SKM-1 (cell line): Measurements from ENCODE around the gene CNTN4.
"Not testable (repeated sequence)": the region's sequence is repeated elsewhere in the genome, so short reads cannot be mapped to it uniquely, and the experiment has no call there.

Experiments
- DNase-seq: peaks from one replicate; lab custom pipeline; 2025; ENCODE audit not compliant: unreplicated experiment; lab: John Stamatoyannopoulos, UW

The CNTN4 gene

DNA sequence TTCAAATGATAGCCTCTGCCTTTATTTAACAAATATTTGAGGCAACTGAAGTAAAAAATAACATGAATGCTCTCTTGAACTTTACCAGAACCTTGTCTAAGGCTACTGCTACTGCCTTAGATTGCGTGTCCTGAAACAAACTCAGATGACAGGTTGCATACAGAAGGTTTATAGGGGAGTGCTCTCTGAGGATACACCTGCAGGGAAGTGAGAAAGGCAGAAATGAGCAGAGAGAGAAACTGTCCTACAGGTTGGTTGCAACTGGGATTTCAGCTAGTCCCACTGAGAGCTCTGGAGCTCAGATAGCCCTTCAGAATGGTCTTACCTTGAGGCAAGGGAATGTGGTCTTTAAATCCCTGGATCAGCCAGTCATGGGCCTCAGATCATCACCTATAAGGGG, 846.0 kb downstream of the CNTN4 start:
- DNase-seq = no peak

DNA sequence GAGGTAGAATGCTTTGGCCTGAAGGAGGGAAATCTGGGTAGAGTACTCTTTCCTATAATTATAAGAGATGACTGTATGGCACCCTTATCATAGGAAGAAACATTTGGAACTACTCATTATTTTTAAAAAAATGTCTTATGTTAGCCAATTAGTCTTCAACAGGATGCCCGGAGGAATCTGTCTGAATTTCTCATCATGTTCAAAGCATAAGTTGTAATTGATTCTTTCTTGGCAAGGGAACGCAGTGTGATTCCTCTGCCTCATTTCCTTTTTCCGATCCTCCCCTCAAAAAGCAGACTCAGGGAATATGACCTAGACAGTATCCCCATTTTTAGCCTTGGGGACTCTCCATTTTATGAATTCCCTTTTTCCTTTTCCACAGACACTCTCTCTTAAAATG, 846.5 kb downstream of the CNTN4 start:
- no peak for DNase-seq

- DNase-seq = no peak
These were observed 848.9 kb downstream of the CNTN4 start for GRCh38 chr3:2947536-2947935.

DNA sequence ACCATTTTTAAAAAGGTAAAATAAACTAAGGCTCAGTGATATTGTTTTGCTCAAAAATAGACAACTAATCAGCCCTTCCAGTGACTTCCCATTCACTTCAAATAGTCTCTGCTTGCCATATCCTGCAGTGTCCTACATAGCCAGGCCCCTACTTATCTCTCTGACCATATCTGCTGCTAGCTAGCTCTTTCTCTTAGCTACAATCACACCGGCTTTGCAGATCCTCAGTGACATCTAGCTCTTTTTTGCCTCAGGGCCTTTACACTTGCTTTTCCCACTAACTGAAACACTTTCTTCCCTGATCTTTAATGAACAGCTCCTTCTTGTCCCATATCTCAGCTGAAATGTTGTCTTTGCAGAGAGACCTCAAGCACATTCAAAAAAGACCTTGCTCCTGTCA, 850.2 kb downstream of the CNTN4 start:
- DNase-seq = no peak

DNA sequence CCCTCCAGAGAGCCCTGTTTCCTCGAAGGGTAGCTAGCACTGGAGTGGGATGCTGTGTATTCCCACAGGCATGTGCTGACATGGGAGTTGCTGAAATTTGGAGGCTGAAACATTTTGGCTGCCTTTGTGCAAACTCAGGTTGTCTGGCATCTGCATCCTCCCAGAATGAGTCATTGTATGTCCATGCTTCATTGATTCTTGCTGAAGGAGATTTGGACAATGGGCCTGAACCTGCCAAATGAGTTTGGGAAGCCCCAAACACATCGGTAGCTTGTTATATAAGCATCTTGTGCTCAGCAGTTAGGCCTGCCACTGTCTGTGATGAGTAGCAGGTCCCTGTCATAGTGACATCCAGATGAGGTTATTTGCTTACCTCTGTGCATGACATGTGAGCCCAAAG, 851.5 kb downstream of the CNTN4 start:
- DNase-seq = no peak

DNA sequence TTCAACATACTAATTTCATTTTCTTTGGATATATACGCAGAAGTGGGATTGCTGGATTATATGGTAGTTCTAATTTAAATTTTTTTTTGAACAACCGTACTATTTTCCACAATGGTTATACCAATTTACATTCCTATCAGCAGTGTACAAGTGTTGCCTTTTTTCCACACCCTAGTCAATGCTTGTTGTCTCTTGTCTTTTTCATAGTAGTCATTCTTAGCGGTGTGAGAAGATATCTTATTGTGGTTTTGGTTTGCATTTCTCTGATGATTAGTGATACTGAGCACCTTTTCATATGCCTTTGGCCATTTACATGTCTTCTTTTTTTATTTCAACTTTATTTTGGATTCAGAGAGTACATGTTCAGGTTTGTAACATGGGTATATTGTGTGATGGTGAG, 858.4 kb downstream of the CNTN4 start:
- no peak for DNase-seq

- peak; percentile 13 for DNase-seq
These were observed 859.9 kb downstream of the CNTN4 start for GRCh38 chr3:2958551-2958950.

- DNase-seq = no peak
These were observed 862.9 kb downstream of the CNTN4 start for GRCh38 chr3:2961576-2961975.

DNA sequence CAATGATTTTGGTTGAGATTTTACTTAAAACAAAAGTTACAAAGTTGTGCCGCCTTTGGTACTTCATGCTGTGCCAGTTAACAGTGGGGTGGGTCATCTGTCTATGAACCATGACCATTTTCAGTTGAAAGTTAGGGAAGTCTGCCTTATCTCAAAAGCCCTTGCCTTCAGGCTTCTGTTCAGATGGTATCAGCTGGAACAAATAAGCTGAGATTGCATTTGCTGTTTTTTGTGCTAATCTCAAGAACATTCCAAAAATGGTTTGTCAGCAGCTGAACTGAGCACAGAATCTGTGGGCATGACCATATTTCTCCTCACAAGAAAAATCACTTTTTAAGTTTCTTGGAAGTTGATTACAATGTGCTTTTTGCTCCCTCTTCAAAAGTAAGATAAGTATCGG, 869.2 kb downstream of the CNTN4 start:
- DNase-seq = no peak

DNA sequence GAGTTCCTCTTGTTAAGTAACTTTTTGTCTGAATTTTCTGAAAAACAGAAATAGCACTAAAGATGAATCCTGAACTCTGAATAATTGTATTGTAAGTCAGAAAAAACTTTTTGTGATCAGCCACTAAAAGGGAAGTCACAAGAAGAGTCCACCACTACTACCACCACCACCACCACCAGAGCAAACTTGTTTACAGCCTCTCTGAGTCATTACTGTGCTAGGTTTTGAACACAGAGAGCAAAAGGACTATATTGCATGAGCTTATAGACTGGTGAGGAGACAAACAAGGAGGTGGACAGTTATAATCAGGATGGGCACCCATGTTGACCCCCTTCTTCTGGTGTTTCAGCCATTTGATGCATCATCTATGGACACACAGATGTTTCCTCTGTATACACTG, 869.8 kb downstream of the CNTN4 start:
- no peak for DNase-seq

DNA sequence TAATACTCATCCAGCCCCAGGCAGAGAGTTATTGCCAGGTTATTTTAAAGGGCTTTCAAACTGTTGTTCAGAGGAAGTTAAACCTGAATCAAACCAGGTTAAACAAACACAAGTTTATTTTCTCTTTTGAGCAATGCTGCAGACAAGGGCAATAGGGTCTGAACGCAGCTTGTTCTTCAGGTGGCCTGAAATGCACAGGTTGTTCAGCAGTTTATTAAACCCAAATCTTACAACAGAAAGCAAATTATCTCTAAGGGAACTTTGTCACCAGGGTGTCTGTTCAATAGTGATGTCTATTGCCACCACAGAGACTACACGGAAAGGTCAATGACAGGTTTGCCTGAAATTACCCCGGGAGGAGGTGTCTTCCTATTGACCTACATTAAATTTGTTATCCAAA, 877.5 kb downstream of the CNTN4 start:
- DNase-seq = no peak

- DNase-seq = no peak
These were observed 878.1 kb downstream of the CNTN4 start for GRCh38 chr3:2976796-2977195.

DNA sequence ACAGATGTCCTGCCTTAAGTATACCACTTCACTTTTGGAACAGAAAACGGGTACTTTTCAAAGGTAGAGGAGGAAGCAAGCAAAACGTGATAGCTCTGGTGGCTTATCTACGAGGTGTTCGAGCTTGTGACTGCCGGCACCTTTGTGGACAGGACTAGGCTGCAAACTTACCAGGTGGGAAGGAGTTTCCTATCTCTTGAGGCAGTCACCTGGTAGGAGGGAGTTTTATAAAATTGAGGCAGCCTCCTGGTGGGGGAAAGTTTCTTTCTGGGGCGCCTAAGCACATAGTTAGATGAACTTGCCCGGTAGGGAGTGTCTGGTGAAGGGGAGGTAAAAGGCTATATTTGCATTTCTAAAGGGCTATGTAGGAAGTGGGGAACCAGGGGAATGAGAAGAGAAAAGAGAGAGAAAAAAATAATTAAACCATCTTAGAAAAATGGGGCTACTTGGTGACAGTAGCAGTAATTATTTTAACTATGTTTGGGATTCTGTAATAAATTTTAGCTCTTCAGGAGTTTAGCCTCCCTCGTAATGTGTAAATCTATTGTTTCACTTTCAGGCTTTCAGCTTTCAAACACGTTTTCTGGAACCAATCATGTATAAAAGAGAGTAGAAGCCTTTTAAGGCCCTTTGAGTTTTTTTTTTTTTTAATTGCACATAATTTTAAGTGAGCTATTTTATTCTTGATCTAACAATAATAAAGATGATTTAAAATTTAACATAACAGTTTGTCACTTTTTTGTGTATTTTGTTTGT, 880.5 kb downstream of the CNTN4 start:
- DNase-seq = no peak

- DNase-seq = no peak
These were observed 885.6 kb downstream of the CNTN4 start for GRCh38 chr3:2984005-2984830.

- no peak for DNase-seq
These were observed 886.2 kb downstream of the CNTN4 start for GRCh38 chr3:2984831-2985220.

GRCh38 chr3:2985479-2985878, 886.8 kb downstream of the CNTN4 start:
- no peak for DNase-seq

- no peak for DNase-seq
These were observed 893.9 kb downstream of the CNTN4 start for GRCh38 chr3:2992534-2992933.

DNA sequence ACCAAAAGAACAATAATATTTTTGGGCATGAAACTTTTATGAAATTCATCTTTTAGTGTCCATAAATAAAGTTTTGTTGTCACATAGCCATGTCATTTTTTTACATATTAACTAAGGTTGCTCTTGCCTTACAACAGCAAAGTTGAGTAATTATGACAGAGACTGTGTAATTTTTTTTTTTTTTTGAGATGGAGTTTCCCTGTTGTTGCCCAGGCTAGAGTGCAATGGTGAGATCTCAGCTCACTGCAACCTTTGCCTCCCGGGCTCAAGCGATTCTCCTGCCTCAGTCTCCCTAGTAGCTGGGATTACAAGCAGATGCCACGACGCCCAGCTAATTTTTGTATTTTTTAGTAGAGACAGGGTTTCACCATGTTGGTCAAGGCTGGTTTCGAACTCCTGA, 894.5 kb downstream of the CNTN4 start:
- DNase-seq = not testable (repeated sequence)

DNA sequence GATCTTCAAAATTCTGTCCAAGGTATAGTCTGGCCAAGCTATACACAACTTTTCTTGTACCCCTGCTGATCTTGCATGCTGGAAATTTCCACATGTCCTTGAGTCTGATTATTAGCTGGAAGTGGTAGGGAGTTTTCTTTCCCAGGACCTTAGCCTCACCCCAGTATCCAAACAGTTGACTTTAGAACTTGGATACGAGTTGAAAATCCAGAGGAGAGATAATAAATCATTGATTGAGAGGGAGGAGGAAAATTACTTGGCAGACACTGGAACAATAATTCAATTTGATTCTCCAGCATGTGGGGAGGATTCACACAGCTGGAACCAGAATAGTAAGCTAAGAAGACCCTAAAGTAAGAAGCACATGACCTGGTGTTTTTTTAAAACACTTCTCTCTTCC, 895.1 kb downstream of the CNTN4 start:
- DNase-seq = no peak

GRCh38 chr3:2995195-2995594, 896.5 kb downstream of the CNTN4 start:
- no peak for DNase-seq

DNA sequence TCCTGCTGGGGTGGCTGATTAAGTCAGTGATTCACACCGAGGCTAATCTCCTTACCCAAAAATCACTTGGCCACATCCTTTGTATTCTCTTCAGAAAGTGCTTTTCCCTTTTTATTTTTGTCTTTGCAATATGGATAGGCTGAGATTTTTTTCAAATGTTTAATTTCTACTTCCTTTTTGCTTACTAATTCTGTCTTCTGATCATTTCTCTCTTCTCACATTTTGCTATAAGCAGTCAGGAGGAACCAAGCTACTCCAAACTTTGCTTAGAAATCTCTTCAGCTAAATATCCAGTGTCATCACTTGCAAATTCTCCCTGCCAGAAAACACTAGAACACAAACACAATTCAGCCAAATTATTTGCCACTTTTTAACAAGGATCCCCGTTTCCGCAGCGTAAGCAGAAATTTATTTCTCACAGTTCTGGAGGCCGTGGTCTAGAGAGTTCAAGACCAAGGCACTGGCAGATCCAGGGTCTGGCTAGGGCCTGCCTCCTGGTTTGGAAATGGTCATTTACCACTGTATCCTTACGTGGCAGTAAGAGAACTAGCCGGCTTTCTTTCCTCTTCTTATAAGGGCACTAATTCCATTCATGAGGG, 906.6 kb downstream of the CNTN4 start:
- DNase-seq = no peak
